GM18870 (cell line): ENCODE measurements around the gene ZNF620.
A peak's percentile ranks its signal among the peaks of the same experiment; 100 is the strongest.
"Not testable (repeated sequence)": the region's sequence is repeated elsewhere in the genome, so short reads cannot be mapped to it uniquely, and the experiment has no call there.

ENCODE experiments used
- ATAC-seq: cut with Tn5 transposase; IDR thresholded peaks from one replicate; pipeline ENCODE4 v1.9.1; 2021; ENCODE audit warnings: moderate library complexity; ENCODE audit not compliant: unreplicated experiment

Gene ZNF620

DNA sequence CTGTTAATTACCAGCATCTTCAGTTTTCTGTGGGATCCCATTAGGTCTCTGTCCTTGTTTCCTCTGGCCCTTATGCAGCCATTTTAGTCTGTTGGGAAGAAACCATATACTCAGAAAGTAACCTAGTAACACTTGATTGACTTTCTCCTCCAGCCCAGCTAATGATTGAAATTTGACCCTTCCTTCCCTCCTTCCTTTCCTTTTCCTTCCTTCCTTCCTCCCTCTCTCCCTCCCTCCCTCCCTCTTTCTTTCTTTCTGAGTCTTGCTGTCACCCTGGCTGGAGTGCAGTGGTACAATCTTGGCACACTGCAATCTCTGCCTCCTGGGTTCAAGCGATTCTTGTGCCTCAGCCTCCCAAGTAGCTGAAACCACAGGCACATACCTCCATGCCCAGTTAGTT, 5.9 kb upstream of the ZNF620 start:
- no peak for ATAC-seq

DNA sequence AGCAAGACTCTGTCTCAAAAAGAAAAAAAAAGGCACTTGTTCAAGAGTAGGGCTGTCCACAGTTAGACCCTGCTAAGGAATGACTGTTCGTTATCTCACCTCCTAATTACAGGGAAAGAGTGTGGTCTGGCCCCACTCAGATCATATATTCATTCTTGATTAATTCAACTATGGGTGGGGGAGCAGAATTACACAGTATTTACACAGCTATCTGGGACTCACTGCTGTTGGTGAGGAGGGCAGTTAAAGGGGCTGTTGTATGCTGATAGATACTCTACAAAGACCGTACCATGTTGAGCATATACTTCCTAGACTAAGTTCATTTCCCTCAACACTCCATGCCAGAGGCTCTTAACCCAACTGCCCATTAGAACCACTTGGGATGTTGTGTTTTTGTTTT, 3.8 kb upstream of the ZNF620 start:
- ATAC-seq, result no peak

DNA sequence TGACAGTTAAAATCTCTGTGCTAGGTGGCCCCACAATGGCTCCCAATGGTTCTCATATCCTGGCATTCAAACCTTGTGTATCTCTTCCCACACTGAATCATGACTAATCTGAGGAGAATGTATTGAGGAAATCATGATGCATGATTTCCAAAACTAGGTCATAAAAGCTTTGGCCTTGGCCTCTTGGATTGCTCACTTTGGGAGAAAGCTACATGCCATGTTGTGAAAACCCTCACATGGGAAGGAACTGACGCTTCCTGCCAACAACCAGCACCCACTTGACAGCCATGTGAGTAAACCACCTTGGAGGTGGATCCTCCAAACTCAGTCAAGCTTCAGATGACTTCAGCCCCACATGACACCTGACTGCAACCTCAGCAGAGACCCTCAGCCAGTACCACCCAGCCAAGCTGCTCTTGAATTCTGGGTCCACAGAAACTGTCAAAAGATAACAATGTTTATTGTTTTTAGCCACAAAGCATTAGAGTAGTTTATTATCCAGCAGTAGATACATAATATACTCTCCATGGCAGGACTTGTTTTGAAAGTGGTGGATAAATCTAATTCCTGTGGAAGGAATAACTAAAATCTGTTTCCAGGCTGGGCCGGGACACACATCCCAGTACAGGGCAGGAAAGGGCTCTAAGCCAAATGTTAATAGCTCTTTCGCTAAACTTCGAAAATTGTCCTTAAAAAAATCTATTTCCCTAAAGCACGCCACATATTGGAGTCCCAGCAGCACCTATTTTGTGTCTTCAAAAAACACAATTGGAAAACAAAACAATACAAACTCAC, 1.0 kb upstream of the ZNF620 start:
- ATAC-seq, result no peak

DNA sequence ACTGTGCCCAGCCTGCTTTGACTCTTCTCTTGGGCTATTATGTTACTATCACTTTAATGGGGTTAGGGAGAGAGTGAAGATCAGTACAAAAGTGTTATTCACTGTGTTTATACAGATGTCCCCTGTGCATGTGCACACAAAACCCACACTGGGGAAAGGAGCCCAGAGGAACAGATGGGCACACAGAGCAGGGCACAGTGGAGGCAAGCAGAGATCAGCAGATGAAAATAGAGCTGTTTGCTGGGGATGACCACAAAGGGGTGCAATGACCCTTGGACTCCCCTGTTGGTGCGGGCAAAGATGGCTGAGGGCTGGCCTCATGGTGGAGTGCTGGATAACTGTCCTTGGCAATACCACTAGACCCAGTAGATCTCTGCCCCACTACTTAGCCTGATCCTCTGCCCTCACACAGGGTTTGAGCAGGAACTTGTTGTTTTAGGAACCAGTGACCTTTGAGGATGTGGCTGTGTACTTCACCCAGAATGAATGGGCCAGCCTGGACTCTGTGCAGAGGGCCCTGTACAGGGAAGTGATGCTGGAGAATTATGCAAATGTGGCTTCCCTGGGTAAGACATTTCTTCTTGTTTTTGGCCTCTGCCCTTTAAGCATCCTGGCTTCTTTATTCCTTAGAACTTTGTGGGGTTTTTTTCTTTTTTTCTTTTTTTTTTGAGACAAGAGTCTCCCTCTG, 5.3 kb downstream of the ZNF620 start:
- no peak for ATAC-seq

DNA sequence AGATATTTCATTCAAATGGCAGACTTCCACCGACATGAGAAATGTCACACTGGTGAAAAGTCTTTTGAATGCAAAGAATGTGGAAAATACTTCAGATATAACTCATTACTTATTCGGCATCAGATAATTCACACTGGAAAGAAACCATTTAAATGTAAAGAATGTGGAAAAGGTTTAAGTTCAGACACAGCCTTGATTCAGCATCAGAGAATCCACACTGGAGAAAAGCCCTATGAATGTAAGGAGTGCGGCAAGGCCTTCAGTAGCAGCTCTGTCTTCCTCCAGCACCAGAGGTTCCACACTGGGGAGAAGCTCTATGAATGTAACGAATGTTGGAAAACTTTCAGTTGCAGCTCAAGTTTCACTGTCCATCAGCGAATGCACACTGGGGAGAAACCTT, 10.4 kb downstream of the ZNF620 start:
- ATAC-seq, result no peak

DNA sequence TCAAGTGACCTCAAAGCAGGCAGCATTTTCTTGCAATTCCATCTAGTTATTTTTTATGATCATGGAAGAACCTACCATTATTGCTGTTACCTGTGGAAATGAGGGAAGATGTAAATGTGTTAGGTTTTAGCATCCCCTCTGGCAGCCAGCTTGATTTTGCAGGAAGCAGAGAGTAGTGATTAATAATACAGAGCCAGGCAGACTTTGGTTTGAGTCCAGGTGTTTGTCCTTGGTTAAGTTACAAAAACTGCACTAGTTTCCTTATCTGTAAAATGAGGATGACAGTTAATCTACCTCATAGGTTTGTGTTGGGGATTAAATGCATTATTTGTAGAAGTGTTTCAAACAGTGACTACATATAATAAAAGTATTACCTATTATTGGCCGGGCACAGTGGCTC, 12.2 kb downstream of the ZNF620 start:
- no peak for ATAC-seq

DNA sequence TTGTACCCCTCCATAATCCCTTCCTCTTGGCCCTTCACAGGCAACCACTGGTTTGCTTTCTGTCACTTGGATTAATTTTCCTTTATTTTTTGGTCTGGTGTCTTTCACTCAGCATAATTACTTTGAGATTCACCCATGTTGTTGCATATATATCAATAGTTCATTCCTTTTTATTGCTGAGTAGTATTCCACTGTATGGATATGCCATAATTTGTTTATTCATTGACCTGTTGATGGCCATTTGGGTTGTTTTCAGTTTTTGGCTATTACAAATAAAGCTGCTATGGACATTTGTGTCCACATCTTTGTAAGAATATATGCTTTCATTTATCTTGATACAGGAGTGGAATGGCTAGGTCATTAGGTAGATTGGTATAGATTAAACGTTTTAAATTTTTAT, 13.0 kb downstream of the ZNF620 start:
- ATAC-seq, result no peak

DNA sequence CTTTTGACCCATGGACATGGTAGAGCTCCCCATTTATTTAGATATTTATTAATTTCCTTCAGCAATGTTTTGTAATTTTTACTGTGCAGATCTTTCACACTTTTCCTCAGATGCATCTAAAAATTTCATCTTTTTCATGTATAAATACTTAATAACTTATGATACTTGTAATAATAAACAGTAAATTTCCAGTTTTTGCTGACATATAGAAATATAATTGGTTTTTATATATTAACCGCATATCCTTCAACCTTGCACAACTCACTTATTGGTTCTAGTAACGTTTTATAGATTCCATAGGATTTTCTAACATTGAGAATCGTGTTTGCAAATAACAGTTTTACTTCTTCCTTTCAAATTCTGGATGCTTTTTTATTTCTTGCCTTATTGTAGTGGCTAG, 15.4 kb downstream of the ZNF620 start:
- ATAC-seq, result no peak

DNA sequence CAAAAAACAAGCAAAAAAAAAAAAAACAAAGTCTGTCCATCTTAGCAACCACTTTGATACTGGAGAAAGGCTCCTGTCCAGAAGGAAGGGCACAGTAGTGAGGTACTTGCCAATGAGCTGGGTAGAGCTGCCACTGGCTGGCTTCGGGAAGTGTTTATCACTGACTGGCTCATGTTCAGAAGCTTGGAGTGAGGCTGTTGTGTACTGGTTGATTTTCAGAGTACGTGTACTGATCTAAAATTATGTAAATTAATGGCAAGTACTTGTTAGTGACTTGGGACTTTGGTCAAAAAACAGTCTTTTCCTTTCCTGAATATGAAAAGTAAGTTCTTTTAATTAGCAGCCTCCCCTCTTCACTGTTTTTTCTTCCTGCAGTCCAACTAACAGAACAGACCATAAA, 17.9 kb downstream of the ZNF620 start:
- no peak for ATAC-seq

DNA sequence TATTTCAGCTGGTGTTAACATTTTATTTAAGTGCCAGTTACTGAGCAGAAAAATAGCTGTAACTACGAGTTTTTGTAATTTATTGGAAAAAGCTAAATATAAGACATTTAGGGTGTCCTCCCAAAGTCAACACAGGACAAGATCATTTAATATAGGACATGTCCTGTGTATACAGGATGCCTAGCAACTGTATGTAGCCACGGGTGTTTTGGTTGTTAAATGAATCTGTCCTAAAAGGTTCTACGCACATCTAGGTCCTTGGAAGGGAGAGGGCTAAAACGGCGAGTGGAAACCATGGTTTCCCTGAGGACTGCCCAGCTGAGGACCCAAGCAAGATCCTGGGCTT, 18.4 kb downstream of the ZNF620 start:
- peak; percentile 21 for ATAC-seq

DNA sequence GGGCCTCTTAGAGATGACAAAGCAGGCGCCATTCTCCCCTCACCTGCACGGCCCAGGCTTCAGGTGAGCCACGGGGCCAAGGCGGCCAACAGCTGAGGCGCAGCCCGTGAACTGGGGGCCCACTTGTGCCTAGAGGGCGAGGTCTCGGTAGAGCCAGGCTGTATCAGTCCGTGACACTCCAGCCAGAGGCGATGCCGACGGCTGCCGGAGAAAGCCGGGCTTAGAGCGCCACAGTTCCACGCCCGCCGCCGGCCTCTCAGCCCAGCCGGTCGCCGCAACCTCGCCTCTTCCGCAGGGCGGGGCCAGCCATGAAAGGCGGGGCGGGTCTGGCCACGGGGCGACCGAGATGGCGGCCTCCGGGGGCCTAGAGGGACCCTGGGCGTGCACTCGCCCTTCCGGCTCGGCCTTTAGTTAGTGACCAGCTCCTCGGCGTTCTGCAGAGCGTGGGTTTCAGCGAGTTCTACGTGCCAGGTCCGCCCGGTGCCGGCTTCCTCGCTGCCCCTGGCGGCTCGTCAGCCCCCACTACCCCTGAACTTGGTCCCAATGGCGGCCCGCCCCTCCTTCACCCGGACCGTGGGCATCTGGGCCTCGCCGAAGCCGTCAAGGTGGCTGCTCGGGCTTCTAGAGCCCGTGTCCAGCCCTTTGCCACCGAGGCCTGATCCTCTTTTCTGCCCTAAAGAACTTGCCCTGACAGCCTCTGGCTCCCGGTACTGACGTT, 18.9 kb downstream of the ZNF620 start, which contains the start of gene ZNF621:
Gene ZNF621 (plus strand): TSS at position 393 of the 718 bp plus-strand sequence. CDS start 881 bp downstream, outside the sequence.
- peak; percentile 75 for ATAC-seq

DNA sequence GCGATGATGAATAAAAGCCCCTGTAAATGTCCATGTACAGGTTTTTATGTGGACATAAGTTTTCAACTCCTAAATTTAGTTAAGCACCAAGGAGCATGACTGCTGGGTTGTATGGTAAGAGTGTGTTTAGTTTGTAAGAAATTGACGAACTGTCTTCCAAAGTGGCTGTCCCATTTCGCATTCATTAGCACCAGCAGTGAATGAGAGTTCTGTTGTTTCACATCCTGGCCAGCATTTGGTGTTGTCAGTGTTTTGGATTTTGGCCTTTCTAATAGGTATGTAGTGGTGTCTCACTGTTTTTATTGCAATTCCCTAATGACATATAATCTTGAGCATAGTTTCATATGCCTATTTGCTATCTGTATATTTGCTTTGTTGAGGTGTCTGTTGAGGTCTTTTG, 22.6 kb downstream of the ZNF620 start:
- no peak for ATAC-seq

DNA sequence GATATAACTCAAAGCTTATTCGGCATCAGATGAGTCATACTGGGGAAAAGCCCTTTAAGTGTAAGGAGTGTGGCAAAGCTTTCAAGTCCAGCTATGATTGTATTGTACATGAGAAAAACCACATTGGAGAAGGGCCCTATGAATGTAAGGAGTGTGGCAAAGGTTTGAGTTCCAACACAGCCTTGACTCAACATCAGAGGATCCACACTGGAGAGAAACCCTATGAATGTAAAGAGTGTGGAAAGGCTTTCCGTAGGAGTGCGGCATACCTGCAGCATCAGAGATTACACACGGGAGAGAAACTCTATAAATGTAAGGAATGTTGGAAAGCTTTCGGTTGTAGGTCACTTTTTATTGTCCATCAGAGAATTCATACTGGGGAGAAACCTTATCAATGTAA, 26.4 kb downstream of the ZNF620 start:
- ATAC-seq, result no peak

DNA sequence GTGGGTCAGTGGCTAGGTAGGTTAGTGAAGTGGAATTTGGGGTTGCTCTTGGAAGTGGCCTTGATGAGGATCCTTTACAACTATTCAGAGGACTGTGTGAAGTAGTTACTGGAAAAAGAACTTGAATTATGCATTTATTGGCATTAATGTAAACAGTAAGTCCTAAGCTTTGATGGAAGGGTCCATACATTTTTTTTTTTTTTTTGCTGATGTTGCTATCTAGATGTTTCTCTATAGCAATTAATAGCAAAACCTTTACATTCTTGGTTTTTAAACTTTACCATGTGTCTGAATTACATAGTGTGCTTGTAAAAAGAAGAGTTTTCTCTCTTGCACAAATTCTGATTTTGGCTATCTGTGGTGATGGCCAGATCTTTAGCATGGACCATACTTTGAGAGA, 28.4 kb downstream of the ZNF620 start:
- ATAC-seq, result no peak

DNA sequence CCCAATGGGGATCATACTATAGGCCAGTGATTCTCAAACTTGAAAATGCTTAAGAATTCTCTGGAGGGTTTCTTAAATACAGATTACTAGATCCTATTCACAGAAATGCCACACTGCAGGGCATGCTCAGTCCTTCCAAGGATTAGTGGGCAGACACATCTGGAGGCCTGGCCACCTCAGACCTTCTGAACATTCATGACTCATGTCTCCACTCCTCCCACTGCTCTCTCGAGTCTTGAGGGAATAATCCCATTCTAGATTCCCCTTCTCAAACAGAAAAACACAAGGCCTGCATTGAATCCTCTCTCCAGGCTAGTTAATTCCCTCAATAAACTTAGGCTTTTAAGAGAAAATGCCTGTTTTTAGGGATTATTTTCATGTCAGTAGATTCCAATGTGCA, 41.0 kb downstream of the ZNF620 start:
- no peak for ATAC-seq

DNA sequence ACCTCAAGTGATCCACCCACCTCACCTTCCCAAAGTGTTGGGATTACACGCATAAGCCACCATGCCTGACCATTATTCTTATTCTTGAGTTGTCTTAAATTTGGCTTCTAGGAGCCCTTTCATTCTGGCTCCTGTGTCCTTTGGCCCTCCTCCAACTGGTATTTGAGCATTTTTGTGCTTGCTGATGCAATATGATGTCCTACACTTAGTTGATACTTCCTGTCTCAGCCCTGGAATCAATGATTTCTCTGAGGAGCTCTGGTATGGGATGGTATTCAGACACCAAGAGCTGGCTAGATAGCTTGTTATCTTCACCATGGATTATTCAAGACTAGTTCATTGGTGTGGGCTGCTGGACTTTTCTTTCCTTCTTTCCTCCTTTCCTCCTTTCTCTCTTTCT, 44.3 kb downstream of the ZNF620 start:
- ATAC-seq, result no peak

DNA sequence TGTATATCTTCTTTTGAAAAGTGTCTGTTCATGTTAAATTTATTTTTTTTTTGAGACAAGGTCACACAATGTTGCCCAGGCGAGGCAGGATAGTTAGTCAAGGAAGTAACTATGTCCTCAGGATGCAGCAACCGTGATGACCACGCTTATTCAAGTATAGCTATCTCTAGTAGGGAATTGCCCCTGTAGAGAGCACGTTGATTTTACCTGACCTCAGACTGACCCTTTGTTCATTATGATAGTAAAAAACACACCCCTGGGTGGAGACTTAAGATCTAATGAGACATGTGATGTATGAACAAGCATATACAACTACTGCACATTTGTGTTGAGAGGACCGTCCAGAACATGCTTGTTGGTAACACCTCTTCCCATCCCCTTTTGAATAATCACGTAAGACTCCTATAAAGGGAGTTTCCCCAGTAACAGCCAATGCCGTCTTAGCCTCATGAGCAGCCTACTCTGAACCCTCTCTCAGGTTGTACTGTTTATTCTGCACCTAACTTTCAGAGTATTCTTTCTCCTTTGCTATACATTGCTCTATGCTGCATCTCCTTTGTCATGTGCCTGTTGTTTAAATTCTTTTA, 51.8 kb downstream of the ZNF620 start:
- ATAC-seq, result no peak

DNA sequence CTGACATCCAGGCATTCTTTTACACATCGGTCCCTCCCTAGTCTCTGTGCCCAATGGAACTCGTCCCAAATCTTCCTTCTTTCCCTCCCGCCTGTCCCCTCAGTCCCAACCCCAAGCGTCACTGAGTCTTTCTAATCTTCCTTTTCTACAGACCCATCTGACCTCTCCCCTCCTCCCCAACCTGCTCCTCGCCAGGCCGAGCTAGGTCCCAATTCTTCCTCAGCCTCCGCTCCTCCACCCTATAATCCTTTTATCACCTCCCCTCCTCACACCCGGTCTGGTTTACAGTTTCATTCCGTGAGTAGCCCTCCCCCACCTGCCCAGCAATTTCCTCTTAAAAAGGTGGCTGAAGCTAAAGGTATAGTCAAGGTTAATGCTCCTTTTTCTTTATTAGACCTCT, 56.6 kb downstream of the ZNF620 start:
- not testable (repeated sequence) for ATAC-seq

DNA sequence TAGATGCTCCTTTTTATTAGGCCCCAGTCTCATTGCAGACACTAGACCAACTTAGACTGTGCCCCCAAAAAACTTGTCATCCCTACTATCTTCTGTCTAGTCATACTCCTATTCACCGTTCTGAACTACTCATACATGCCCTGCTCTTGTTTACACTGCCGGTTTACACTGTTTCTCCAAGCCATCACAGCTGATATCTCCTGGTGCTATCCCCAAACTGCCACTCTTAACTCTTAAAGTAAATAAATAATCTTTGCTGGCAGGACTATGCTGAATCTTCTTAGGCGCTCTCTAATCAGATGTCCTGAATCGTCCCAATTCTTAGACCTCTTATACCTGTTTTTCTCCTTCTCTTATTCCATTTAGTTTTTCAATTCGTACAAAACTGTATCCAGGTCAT, 59.8 kb downstream of the ZNF620 start:
- not testable (repeated sequence) for ATAC-seq

DNA sequence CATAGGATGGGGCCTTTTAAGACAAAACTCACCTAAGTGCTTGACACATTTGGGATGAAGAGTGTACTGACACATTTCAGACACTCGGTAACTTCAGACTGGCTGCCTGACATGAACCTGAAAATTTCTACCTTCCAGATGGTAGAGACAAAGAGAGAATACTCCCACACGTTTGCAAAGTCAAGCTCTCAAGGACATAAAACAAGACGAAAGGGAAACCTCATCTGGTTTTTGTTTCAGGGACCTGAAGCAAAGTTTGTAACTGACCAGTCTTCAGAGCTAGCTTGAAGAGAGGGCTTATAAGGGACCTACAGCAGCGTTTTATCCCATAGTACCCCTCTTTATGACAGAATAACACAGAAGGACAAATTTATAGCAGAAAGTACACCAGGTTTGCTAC, 60.9 kb downstream of the ZNF620 start:
- ATAC-seq, result no peak
